Fibroblast of gingiva (primary cell): ENCODE measurements around the gene ZBTB1.
"Not testable (repeated sequence)": the region's sequence is repeated elsewhere in the genome, so short reads cannot be mapped to it uniquely, and the experiment has no call there.

Experiments
- DNase-seq: peaks from one replicate; pipeline ENCODE4 v3.0.0-alpha.2; 2011; ENCODE audit warnings: low read depth

ZBTB1 gene

GRCh38 chr14:64569646-64570045 lies 65.1 kb downstream of the ZBTB1 start:
- DNase-seq, result not testable (repeated sequence)

- DNase-seq, result no peak
These were observed 68.0 kb downstream of the ZBTB1 start for GRCh38 chr14:64572386-64573104.

- DNase-seq, result peak; percentile 70
These were observed 68.5 kb downstream of the ZBTB1 start for GRCh38 chr14:64573109-64573508.
